ENCODE data around the gene ATXN7L3.

The ATXN7L3 gene

DNA sequence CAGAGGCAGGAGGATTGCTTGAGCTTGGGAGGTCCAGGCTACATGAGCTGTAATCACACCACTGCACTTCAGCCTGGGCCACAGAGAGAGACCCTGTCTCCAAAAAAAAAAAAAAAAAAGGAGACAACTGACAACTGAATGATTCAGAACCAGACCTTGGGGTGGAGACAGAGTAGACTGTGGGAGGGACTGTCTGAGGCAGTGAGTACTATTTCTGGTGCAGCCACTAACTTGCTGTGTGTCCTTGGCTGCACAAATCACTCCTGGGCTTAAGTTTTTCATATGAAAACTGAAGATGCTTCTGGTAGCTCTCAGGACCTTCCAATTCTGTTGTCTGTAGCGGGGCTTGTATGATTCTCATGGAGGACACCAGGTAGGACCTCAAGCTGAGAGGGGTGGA, 23.4 kb downstream of the ATXN7L3 start:
- no peak for TF ChIP-seq SIN3A (IDR thresholded peaks at IDR 0.05; ENCODE audit: borderline replicate concordance, insufficient read depth, low read length)
- TF ChIP-seq POLR2AphosphoS5 (IDR thresholded peaks at IDR 0.05; ENCODE audit: low read depth, low read length): no peak
- TF ChIP-seq, protein P1, sequence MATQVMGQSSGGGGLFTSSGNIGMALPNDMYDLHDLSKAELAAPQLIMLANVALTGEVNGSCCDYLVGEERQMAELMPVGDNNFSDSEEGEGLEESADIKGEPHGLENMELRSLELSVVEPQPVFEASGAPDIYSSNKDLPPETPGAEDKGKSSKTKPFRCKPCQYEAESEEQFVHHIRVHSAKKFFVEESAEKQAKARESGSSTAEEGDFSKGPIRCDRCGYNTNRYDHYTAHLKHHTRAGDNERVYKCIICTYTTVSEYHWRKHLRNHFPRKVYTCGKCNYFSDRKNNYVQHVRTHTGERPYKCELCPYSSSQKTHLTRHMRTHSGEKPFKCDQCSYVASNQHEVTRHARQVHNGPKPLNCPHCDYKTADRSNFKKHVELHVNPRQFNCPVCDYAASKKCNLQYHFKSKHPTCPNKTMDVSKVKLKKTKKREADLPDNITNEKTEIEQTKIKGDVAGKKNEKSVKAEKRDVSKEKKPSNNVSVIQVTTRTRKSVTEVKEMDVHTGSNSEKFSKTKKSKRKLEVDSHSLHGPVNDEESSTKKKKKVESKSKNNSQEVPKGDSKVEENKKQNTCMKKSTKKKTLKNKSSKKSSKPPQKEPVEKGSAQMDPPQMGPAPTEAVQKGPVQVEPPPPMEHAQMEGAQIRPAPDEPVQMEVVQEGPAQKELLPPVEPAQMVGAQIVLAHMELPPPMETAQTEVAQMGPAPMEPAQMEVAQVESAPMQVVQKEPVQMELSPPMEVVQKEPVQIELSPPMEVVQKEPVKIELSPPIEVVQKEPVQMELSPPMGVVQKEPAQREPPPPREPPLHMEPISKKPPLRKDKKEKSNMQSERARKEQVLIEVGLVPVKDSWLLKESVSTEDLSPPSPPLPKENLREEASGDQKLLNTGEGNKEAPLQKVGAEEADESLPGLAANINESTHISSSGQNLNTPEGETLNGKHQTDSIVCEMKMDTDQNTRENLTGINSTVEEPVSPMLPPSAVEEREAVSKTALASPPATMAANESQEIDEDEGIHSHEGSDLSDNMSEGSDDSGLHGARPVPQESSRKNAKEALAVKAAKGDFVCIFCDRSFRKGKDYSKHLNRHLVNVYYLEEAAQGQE (IDR thresholded peaks at IDR 0.05; ENCODE audit: insufficient read depth in 1 of 2, low read depth in 2 of 2, low read length in 2 of 2): no peak
- no peak for TF ChIP-seq TAF1 (IDR thresholded peaks at IDR 0.05; ENCODE audit: borderline replicate concordance, insufficient read depth, low read length)
- no peak for TF ChIP-seq FOXP2 (optimal IDR thresholded peaks at IDR 0.05; ENCODE audit: borderline replicate concordance, extremely low read depth, extremely low read length, insufficient read depth)

DNA sequence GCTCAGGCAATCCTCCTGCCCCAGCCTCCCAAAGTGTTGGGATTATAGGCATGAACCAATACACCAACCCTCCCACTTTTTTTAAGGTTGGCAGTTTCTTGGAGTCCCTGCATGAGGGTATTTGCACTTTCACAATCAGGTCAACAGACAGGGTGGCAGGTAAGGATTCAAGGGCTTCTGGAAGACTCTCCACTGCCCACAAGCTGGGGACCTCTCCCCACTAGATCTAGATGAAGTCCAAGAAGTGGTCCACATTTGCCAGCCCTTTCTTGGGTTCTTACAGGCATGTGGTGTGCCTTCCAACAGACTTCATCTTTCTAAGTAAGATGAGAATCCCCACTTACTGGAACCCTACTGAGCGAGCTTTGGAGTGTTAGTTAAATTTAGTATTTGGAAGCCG, 25.3 kb downstream of the ATXN7L3 start:
- no peak for TF ChIP-seq TAF1 (IDR thresholded peaks at IDR 0.05; ENCODE audit: borderline replicate concordance, insufficient read depth, low read length)

DNA sequence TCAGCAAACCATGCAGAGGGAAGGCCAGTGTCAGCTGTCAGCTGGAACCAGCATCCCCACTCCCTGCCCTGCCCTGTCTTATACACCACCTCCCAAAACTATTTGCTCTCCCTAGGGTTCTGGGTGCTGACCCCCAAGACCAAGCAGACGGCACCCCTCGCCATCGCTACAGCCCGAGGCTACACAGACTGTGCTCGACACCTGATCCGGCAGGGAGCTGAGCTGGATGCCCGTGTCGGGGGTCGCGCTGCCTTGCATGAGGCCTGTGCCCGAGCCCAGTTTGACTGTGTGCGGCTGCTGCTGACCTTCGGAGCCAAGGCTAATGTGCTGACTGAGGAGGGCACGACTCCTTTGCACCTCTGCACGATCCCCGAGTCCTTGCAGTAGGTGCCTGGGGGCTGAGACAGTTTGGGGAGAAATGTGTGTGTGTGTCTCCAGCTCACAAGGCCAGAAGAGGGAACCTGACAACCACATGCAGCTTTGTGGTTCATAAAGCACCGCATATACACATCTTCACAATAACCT, 27.7 kb downstream of the ATXN7L3 start:
- TF ChIP-seq TAF1 (IDR thresholded peaks at IDR 0.05; ENCODE audit: borderline replicate concordance, insufficient read depth, low read length): no peak
- no peak for TF ChIP-seq POLR2AphosphoS5 (IDR thresholded peaks at IDR 0.05; ENCODE audit: low read depth, low read length)
- no peak for TF ChIP-seq SIN3A (IDR thresholded peaks at IDR 0.05; ENCODE audit: borderline replicate concordance, insufficient read depth, low read length)
- TF ChIP-seq FOXP2 (optimal IDR thresholded peaks at IDR 0.05; ENCODE audit: borderline replicate concordance, extremely low read depth, extremely low read length, insufficient read depth): no peak
- TF ChIP-seq, protein P1 (IDR thresholded peaks at IDR 0.05; ENCODE audit: insufficient read depth in 1 of 2, low read depth in 2 of 2, low read length in 2 of 2): no peak

DNA sequence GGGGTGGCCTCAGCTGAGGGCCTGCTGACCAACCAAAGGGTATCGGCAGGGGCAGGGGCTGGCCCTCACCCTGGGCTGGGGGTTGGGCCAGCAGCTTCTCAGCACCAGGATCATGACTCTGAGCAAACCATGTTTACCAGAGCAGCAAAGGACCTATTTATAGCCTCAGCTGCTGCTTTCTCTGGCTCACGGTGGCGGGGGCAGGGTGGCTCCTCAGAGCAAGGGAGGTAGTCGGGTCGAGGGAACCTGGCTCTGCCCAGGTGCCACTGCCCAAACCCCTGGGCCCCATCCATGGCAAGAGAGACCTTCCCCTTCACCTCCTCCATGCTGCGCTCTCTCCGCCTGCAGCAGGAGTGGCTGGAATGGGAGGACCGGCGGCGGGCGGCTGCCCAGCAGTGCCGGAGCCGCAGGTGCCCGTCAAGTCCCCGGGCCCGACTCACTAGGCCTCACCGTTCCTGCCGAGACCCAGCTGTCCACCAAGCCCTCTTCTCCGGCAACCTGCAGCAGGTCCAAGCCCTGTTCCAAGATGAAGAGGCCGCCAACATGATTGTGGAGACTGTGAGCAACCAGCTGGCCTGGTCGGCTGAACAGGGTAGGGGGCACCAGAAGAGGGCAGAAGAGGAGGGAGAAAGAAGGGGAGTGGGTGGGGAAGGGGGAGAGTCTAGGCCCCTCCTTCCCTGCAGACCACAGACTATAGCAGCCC, 29.0 kb downstream of the ATXN7L3 start, which contains the start of gene ASB16:
Gene ASB16 (plus strand): TSS at position 206 of the 703 bp plus-strand sequence. CDS start 86 bp downstream, at position 292.
- TF ChIP-seq POLR2AphosphoS5 (IDR thresholded peaks at IDR 0.05; ENCODE audit: low read depth, low read length): no peak; the same call in 1 of the 2 replicates
- no peak for TF ChIP-seq TAF1 (IDR thresholded peaks at IDR 0.05; ENCODE audit: borderline replicate concordance, insufficient read depth, low read length)
- no peak for TF ChIP-seq SIN3A (IDR thresholded peaks at IDR 0.05; ENCODE audit: borderline replicate concordance, insufficient read depth, low read length)
- TF ChIP-seq, protein P1 (IDR thresholded peaks at IDR 0.05; ENCODE audit: insufficient read depth in 1 of 2, low read depth in 2 of 2, low read length in 2 of 2): no peak
- TF ChIP-seq FOXP2 (optimal IDR thresholded peaks at IDR 0.05; ENCODE audit: borderline replicate concordance, extremely low read depth, extremely low read length, insufficient read depth): no peak

DNA sequence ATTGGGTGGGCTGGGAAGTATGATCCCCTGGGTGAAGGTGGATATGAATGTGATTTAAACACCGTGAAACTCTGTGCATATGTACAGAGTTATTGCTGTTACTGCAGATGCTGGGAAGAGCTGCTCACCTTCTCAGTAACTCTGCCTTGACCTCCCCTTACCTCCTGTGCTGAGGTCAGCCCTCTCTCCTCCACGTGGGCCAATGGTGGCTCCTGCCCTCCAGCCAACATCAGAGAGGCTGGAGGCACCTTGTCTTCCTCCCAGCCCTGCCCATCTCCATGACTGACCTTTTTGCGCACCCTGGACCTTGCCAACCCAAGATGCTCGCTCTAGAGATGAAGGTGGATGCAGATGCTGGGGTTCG, 29.6 kb downstream of the ATXN7L3 start:
- TF ChIP-seq TAF1 (IDR thresholded peaks at IDR 0.05; ENCODE audit: borderline replicate concordance, insufficient read depth, low read length) (no peak), FOXP2 (optimal IDR thresholded peaks at IDR 0.05; ENCODE audit: borderline replicate concordance, extremely low read depth, extremely low read length, insufficient read depth) (no peak), POLR2AphosphoS5 (IDR thresholded peaks at IDR 0.05; ENCODE audit: low read depth, low read length) (no peak), SIN3A (IDR thresholded peaks at IDR 0.05; ENCODE audit: borderline replicate concordance, insufficient read depth, low read length) (no peak)
- TF ChIP-seq, protein P1 (IDR thresholded peaks at IDR 0.05; ENCODE audit: insufficient read depth in 1 of 2, low read depth in 2 of 2, low read length in 2 of 2): no peak

Data from PFSK-1 (cell line).